ENCODE data around the gene ATP11A.

- TF ChIP-seq EZH2 (IDR thresholded peaks at IDR 0.05; ENCODE audit: insufficient read depth, poor library complexity, severe bottlenecking) = no peak
- TF ChIP-seq EZH2phosphoT487 (IDR thresholded peaks at IDR 0.05; ENCODE audit: insufficient read depth, low read depth) = no peak
These were observed 37.2 kb upstream of the ATP11A start for GRCh38 chr13:112652512-112653070.
